Adrenal gland (tissue), 12 donors: ENCODE data around the gene ANKRD30A. TPM values are rescaled to one million over a fixed set of nuclear protein-coding genes. Genes with fewer than 3 reads are reported as not detected.

Experiments used
- DNase-seq, 7 donors: peaks; one replicate each; pipeline ENCODE4 v3.0.0-alpha.2; 2019 to 2020
- H3K27ac ChIP-seq, 5 donors: fragments of 200-600 bp; sonication (generic) in 4 of 5; 1 replicate in 3 of 5; 2 replicates in 2 of 5; pipeline versions ENCODE4 v1.5.1 to v1.8.0; 2016 to 2020; ENCODE audit warnings: mild to moderate bottlenecking in 1 of 5
- H3K27me3 ChIP-seq: fragments of 200-600 bp; 2 replicates; pipeline ENCODE4 v1.8.0; 2021
- H3K36me3 ChIP-seq, 2 donors: fragments of 200-600 bp; replicated peaks in 1 of 2; 1 replicate in 1 of 2; 2 replicates in 1 of 2; pipeline versions ENCODE4 v1.5.1 to v1.8.0; 2018 to 2022
- H3K4me1 ChIP-seq, 2 donors: fragments of 200-600 bp; replicated peaks in 1 of 2; 1 replicate in 1 of 2; 2 replicates in 1 of 2; pipeline versions ENCODE4 v1.5.1 to v1.8.0; 2018 to 2021
- H3K4me3 ChIP-seq, 4 donors: fragments of 200-600 bp; sonication (generic) in 3 of 4; one replicate each; pipeline ENCODE4 v1.5.1; 2016 to 2018
- H3K9me3 ChIP-seq, 3 donors: fragments of 200-600 bp; sonication (generic) in 1 of 3; replicated peaks in 1 of 3; 1 replicate in 2 of 3; 2 replicates in 1 of 3; pipeline versions ENCODE4 v1.5.1 to v1.8.0; 2016 to 2021
- CTCF ChIP-seq, 6 experiments: fragments of 450-650 bp in 4 of 6; fragments of 200-600 bp in 2 of 6; sonication (generic) in 1 of 6; IDR thresholded peaks; 1 replicate in 5 of 6; 2 replicates in 1 of 6; pipeline versions ENCODE4 v1.5.1 to v1.8.0; 2016 to 2021; ENCODE audit warnings: antibody characterized with exemption in 6 of 6, mild to moderate bottlenecking in 2 of 6, moderate library complexity in 1 of 6
- POLR2A ChIP-seq, 2 donors: fragments of 450-650 bp; IDR thresholded peaks; one replicate each; pipeline ENCODE4 v1.6.1; 2017; ENCODE audit warnings: antibody characterized with exemption in 2 of 2, mild to moderate bottlenecking in 2 of 2, moderate library complexity in 1 of 2
- WGBS, 4 donors: extraction: QIAGEN DNeasy Blood & Tissue Kit in 2 of 4; methylation state at CpG; one replicate each; pipeline versions ENCODE4 v1.1.5 to v1.1.7; 2013 to 2017; 5-methylcytosine and 5-hydroxymethylcytosine counted together
- intact Hi-C, 2 donors: fragments of 100-400 bp; cut with DNase I; formaldehyde crosslinking; loops; one replicate each; pipeline versions ENCODE4 v1.14.1 to v1.15.0; 2022 to 2023
- polyA plus RNA-seq, 3 donors: library from polyadenylated mRNA; stranded (reverse); fragments of 200-250 nt in 2 of 3; fragments of 350-450 nt in 1 of 3; fragmentation: Illumina TruSeq in 1 of 3; extraction: RNeasy Lipid Tissue Mini Kit (QIAGEN cat#74804) in 1 of 3; gene quantifications; one replicate each; pipeline ENCODE4 v1.2.3, GENCODE V29; 2013 to 2014
- total RNA-seq, 9 donors: library from RNA; depleted of rRNA in 4 of 9; stranded (reverse); fragments of >200 nt in 4 of 9; fragments of 120-200 nt in 1 of 9; fragmentation: NEBNext Ultra II Directional in 1 of 9; extraction: Animal tissue kit (Norgen Biotek cat#: 25700) in 1 of 9; gene quantifications; one replicate each; pipeline versions ENCODE4 v1.1.0 to v1.2.4, GENCODE V29; 2013 to 2023
- donor health status: healthy with polysubstance abuse.
- donor health status: Bipolar disorder and iron deficiency.
- donor health status: DM: yes; HTN: yes; CAD: no.
- donor health status: DM: no; HTN: no; CAD: no.
- donor health status: DM: no; HTN: no; CAD: no.
- donor health status: DM: yes; HTN: yes; CAD: no.

The ANKRD30A gene
- total and polyA plus RNA-seq, 12 donors: not detected

- H3K36me3 ChIP-seq: no peaks in the 10 kb centered on the region
- H3K27me3 ChIP-seq: no peaks in the 10 kb centered on the region
- intact Hi-C loops: no loop called here
- no peaks in the 10 kb centered on the region for H3K9me3 ChIP-seq
- no peak overlapping the region for H3K4me3 ChIP-seq
- H3K27ac ChIP-seq: no peak overlapping the region
- 72 to 93% (median 87%) methylated on average over 4 to 17 of the region's 17 CpGs for WGBS, 4 donors
- no peak for DNase-seq
- no peaks in the 10 kb centered on the region for H3K4me1 ChIP-seq
- TF ChIP-seq CTCF (IDR thresholded peaks at IDR 0.05) (no peak), POLR2A (IDR thresholded peaks at IDR 0.05) (no peak)
These were observed 149.9 kb downstream of the ANKRD30A start for GRCh38 chr10:37275216-37275777.

GRCh38 chr10:37285063-37285462, 159.7 kb downstream of the ANKRD30A start:
- intact Hi-C loops: no loop called here
- Histone ChIP-seq H3K4me1 (no peaks in the 10 kb centered on the region), H3K27me3 (no peaks in the 10 kb centered on the region), H3K27ac (no peak overlapping the region), H3K9me3 (no peaks in the 10 kb centered on the region), H3K4me3 (no peak overlapping the region), H3K36me3 (no peaks in the 10 kb centered on the region)
- DNase-seq: no peak
- TF ChIP-seq CTCF (IDR thresholded peaks at IDR 0.05): no peak
- TF ChIP-seq POLR2A (IDR thresholded peaks at IDR 0.05): no peak
- WGBS, 4 donors: 90 to 95% (median 92%) methylated on average over 10 to 18 of the region's 18 CpGs; no CpG with 5 or more reads in 1 of the 4 donors

GRCh38 chr10:37289833-37290464, 164.6 kb downstream of the ANKRD30A start:
- H3K27me3 ChIP-seq: no peaks in the 10 kb centered on the region
- intact Hi-C loops: no loop called here
- no peak for TF ChIP-seq POLR2A (IDR thresholded peaks at IDR 0.05)
- no peak for TF ChIP-seq CTCF (IDR thresholded peaks at IDR 0.05)
- no peaks in the 10 kb centered on the region for H3K36me3 ChIP-seq
- no peaks in the 10 kb centered on the region for H3K4me1 ChIP-seq
- no peaks in the 10 kb centered on the region for H3K9me3 ChIP-seq
- no peak overlapping the region for H3K4me3 ChIP-seq
- H3K27ac ChIP-seq: no peak overlapping the region
- 38 to 70% (median 55%) methylated on average over 4 of the region's 4 CpGs for WGBS, 4 donors
- DNase-seq: peak in 1 of 7 donors; percentile 14

- no peaks in the 10 kb centered on the region for H3K36me3 ChIP-seq
- H3K27me3 ChIP-seq: no peaks in the 10 kb centered on the region
- whole genome bisulfite sequencing, 4 donors: 60 to 74% (median 71%) methylated on average over 2 of the region's 2 CpGs
- no peaks in the 10 kb centered on the region for H3K4me1 ChIP-seq
- no peak for DNase-seq
- H3K9me3 ChIP-seq: no peaks in the 10 kb centered on the region
- no peak overlapping the region for H3K27ac ChIP-seq
- intact Hi-C loops: no loop called here
- TF ChIP-seq CTCF (IDR thresholded peaks at IDR 0.05): no peak
- TF ChIP-seq POLR2A (IDR thresholded peaks at IDR 0.05): no peak
- no peak overlapping the region for H3K4me3 ChIP-seq
These were observed 175.9 kb downstream of the ANKRD30A start for GRCh38 chr10:37301271-37301670.
